GM21526 (cell line): ENCODE results near the gene ZFYVE28.

ENCODE experiments used
- ATAC-seq: cut with Tn5 transposase; IDR thresholded peaks from one replicate; pipeline ENCODE4 v1.9.1; 2021; ENCODE audit warnings: moderate library complexity; ENCODE audit not compliant: unreplicated experiment, low FRiP score

Gene ZFYVE28

GRCh38 chr4:2371765-2372487 is 46.5 kb downstream of the ZFYVE28 start:
- no peak for ATAC-seq

- no peak for ATAC-seq
Measured at GRCh38 chr4:2370597-2371320, 47.7 kb downstream of the ZFYVE28 start.

GRCh38 chr4:2368746-2369437 is 49.6 kb downstream of the ZFYVE28 start:
- no peak for ATAC-seq

GRCh38 chr4:2367626-2368025 is 50.8 kb downstream of the ZFYVE28 start:
- no peak for ATAC-seq

GRCh38 chr4:2366252-2367192 is 51.9 kb downstream of the ZFYVE28 start:
- ATAC-seq, result no peak

GRCh38 chr4:2365913-2366210 is 52.6 kb downstream of the ZFYVE28 start:
- ATAC-seq, result no peak

- no peak for ATAC-seq
Measured at GRCh38 chr4:2365054-2365912, 53.2 kb downstream of the ZFYVE28 start.

- no peak for ATAC-seq
Measured at GRCh38 chr4:2364654-2365053, 53.8 kb downstream of the ZFYVE28 start.

GRCh38 chr4:2363951-2364653 is 54.3 kb downstream of the ZFYVE28 start:
- ATAC-seq, result no peak

- ATAC-seq, result no peak
Measured at GRCh38 chr4:2363056-2363721, 55.3 kb downstream of the ZFYVE28 start.

- no peak for ATAC-seq
Measured at GRCh38 chr4:2362266-2363055, 56.0 kb downstream of the ZFYVE28 start.

- ATAC-seq, result no peak
Measured at GRCh38 chr4:2361366-2362265, 56.8 kb downstream of the ZFYVE28 start.

GRCh38 chr4:2360396-2360730 is 58.1 kb downstream of the ZFYVE28 start:
- ATAC-seq, result no peak

GRCh38 chr4:2359591-2360395 is 58.7 kb downstream of the ZFYVE28 start:
- no peak for ATAC-seq

- no peak for ATAC-seq
Measured at GRCh38 chr4:2357821-2358745, 60.4 kb downstream of the ZFYVE28 start.
